ENCODE results near the gene SCO2.
"Not testable (repeated sequence)": the region's sequence is repeated elsewhere in the genome, so short reads cannot be mapped to it uniquely, and the experiment has no call there.

Gene SCO2

GRCh38 chr22:50545522-50546325 lies 20.3 kb upstream of the SCO2 start, which contains the start of gene KLHDC7B:
Gene KLHDC7B (plus strand): TSS chr22:50545899. CDS start chr22:50546244, 345 bp downstream.
- H3K27me3 Mint-ChIP-seq, result no peaks in the 10 kb centered on the region
- H3K4me1 Mint-ChIP-seq, result peaks cover 60% of the 10 kb centered on the region
- no peak within 1 kb of the TSS for H3K4me3 Mint-ChIP-seq
- peak within 1 kb of the TSS; percentile 89 for H3K27ac Mint-ChIP-seq
- H3K36me3 Mint-ChIP-seq, result no peaks in the 10 kb centered on the region
- no peaks in the 10 kb centered on the region for H3K9me3 Mint-ChIP-seq
- ATAC-seq, result no peak

GRCh38 chr22:50544746-50545253 lies 19.4 kb upstream of the SCO2 start:
- H3K27me3 Mint-ChIP-seq, result no peaks in the 10 kb centered on the region
- ATAC-seq, result no peak
- H3K9me3 Mint-ChIP-seq, result no peaks in the 10 kb centered on the region
- no peak overlapping the region for H3K4me3 Mint-ChIP-seq
- peak overlapping the region; percentile 89 for H3K27ac Mint-ChIP-seq
- peaks cover 60% of the 10 kb centered on the region for H3K4me1 Mint-ChIP-seq
- no peaks in the 10 kb centered on the region for H3K36me3 Mint-ChIP-seq

- Mint-ChIP-seq H3K4me1 (peaks cover 61% of the 10 kb centered on the region), H3K27me3 (no peaks in the 10 kb centered on the region), H3K4me3 (peak overlapping the region; percentile 46), H3K27ac (peak overlapping the region; percentile 89), H3K9me3 (no peaks in the 10 kb centered on the region), H3K36me3 (no peaks in the 10 kb centered on the region)
- ATAC-seq, result peak; percentile 24
These were observed 18.8 kb upstream of the SCO2 start for GRCh38 chr22:50544078-50544745.

GRCh38 chr22:50542416-50542927 lies 17.1 kb upstream of the SCO2 start:
- peaks cover 63% of the 10 kb centered on the region for H3K4me1 Mint-ChIP-seq

GRCh38 chr22:50541667-50542026 lies 16.2 kb upstream of the SCO2 start:
- H3K27me3 Mint-ChIP-seq, H3K9me3 Mint-ChIP-seq, H3K36me3 Mint-ChIP-seq, ATAC-seq: not testable (repeated sequence)
- Mint-ChIP-seq H3K4me3 (peak overlapping the region; percentile 67), H3K4me1 (peaks cover 62% of the 10 kb centered on the region), H3K27ac (peak overlapping the region; percentile 88)

More at GRCh38 chr22:50542416-50542927, 17.1 kb upstream of the SCO2 start:
- H3K27ac Mint-ChIP-seq, result peak overlapping the region; percentile 88
- no peaks in the 10 kb centered on the region for H3K36me3 Mint-ChIP-seq
- no peaks in the 10 kb centered on the region for H3K9me3 Mint-ChIP-seq
- H3K27me3 Mint-ChIP-seq, result no peaks in the 10 kb centered on the region
- ATAC-seq, result peak; percentile 66
- peak overlapping the region; percentile 65 for H3K4me3 Mint-ChIP-seq

GRCh38 chr22:50540381-50540780 lies 15.0 kb upstream of the SCO2 start:
- Mint-ChIP-seq H3K4me1 (peaks cover 64% of the 10 kb centered on the region), H3K4me3 (no peak overlapping the region), H3K27ac (peak overlapping the region; percentile 88), H3K36me3 (no peaks in the 10 kb centered on the region), H3K9me3 (no peaks in the 10 kb centered on the region), H3K27me3 (no peaks in the 10 kb centered on the region)
- no peak for ATAC-seq

- no peak for ATAC-seq
- H3K4me1 Mint-ChIP-seq, result peaks cover 74% of the 10 kb centered on the region
- peak overlapping the region; percentile 88 for H3K27ac Mint-ChIP-seq
These were observed 12.4 kb upstream of the SCO2 start for GRCh38 chr22:50537765-50538164.

GRCh38 chr22:50536226-50536625 lies 10.8 kb upstream of the SCO2 start:
- Mint-ChIP-seq H3K27ac (no peak overlapping the region), H3K9me3 (no peaks in the 10 kb centered on the region), H3K4me1 (peaks cover 69% of the 10 kb centered on the region), H3K27me3 (no peaks in the 10 kb centered on the region), H3K4me3 (no peak overlapping the region), H3K36me3 (no peaks in the 10 kb centered on the region)
- ATAC-seq, result no peak

More at GRCh38 chr22:50537765-50538164, 12.4 kb upstream of the SCO2 start:
- Mint-ChIP-seq H3K27me3 (no peaks in the 10 kb centered on the region), H3K9me3 (no peaks in the 10 kb centered on the region), H3K36me3 (no peaks in the 10 kb centered on the region), H3K4me3 (no peak overlapping the region)

- Mint-ChIP-seq H3K9me3 (no peaks in the 10 kb centered on the region), H3K27me3 (no peaks in the 10 kb centered on the region), H3K4me3 (peak overlapping the region; percentile 73), H3K27ac (peak overlapping the region; percentile 100), H3K4me1 (peaks cover 58% of the 10 kb centered on the region), H3K36me3 (no peaks in the 10 kb centered on the region)
- ATAC-seq, result no peak
These were observed 9.7 kb upstream of the SCO2 start for GRCh38 chr22:50535113-50535512.

GRCh38 chr22:50533856-50534711 lies 8.7 kb upstream of the SCO2 start:
- Mint-ChIP-seq H3K4me3 (peak overlapping the region; percentile 97), H3K27ac (peak overlapping the region; percentile 100), H3K4me1 (peaks cover 48% of the 10 kb centered on the region)
- not testable (repeated sequence) for H3K27me3 Mint-ChIP-seq, H3K9me3 Mint-ChIP-seq, H3K36me3 Mint-ChIP-seq, ATAC-seq

GRCh38 chr22:50532824-50533796 lies 7.7 kb upstream of the SCO2 start:
- H3K9me3 Mint-ChIP-seq, result no peaks in the 10 kb centered on the region
- H3K27ac Mint-ChIP-seq, result peak overlapping the region; percentile 100
- no peak for ATAC-seq
- H3K4me3 Mint-ChIP-seq, result peak overlapping the region; percentile 97
- peaks cover 52% of the 10 kb centered on the region for H3K4me1 Mint-ChIP-seq
- peaks cover 8% of the 10 kb centered on the region for H3K36me3 Mint-ChIP-seq
- no peaks in the 10 kb centered on the region for H3K27me3 Mint-ChIP-seq

GRCh38 chr22:50531962-50532674 lies 6.7 kb upstream of the SCO2 start:
- H3K36me3 Mint-ChIP-seq, result peaks cover 12% of the 10 kb centered on the region
- H3K9me3 Mint-ChIP-seq, result no peaks in the 10 kb centered on the region
- H3K27ac Mint-ChIP-seq, result peak overlapping the region; percentile 100
- H3K27me3 Mint-ChIP-seq, result no peaks in the 10 kb centered on the region
- peaks cover 56% of the 10 kb centered on the region for H3K4me1 Mint-ChIP-seq
- ATAC-seq, result no peak
- H3K4me3 Mint-ChIP-seq, result peak overlapping the region; percentile 97

- Mint-ChIP-seq H3K27ac (peak overlapping the region; percentile 100), H3K27me3 (no peaks in the 10 kb centered on the region), H3K4me1 (peaks cover 62% of the 10 kb centered on the region), H3K9me3 (no peaks in the 10 kb centered on the region), H3K4me3 (peak overlapping the region; percentile 97), H3K36me3 (peaks cover 12% of the 10 kb centered on the region)
- ATAC-seq, result peak; percentile 63
These were observed 6.2 kb upstream of the SCO2 start for GRCh38 chr22:50531546-50531961.
